ENCODE data around the gene IRGQ. TPM values are rescaled to one million over a fixed set of nuclear protein-coding genes. Genes with fewer than 3 reads are reported as not detected.
"Not testable (repeated sequence)": the region's sequence is repeated elsewhere in the genome, so short reads cannot be mapped to it uniquely, and the experiment has no call there.

The IRGQ gene
- total RNA-seq, 1 experiment from 2014 or later: 38.1 TPM

DNA sequence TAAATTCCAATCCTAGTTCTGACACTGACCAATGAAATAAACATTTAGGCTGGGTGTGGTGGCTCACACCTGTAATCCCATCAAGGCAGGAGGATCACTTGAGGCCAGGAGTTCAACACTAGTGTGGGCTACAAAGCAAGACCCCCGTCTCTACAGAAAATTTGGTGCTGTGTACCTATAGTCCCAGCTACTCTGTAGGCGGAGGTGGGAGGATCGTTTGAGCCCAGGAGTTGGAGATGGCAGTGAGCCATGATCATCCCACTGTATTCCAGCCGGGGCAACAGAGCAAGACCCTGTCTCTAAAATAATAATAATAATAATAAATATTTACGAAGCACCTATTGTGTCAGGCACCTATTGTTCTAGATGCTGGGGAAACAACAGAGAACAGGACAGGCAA lies 6.7 kb downstream of the IRGQ start:
- ChIA-PET CTCF (interaction anchor here (1.0 to 2.3 kb wide), 4 partner anchors 34 to 143 kb away, joined by 3 to 10 read pairs (median 4); no protein-coding TSS in a partner anchor), POLR2A (no interaction called here)
- no peaks in the 10 kb centered on the region for H3K4me1 Mint-ChIP-seq

GRCh38 chr19:43587029-43587428 lies 8.9 kb downstream of the IRGQ start:
- H3K27ac Mint-ChIP-seq; H3K4me3 Mint-ChIP-seq; H3K27me3 Mint-ChIP-seq (ENCODE audit: low read depth); POLR2A ChIA-PET; DNase-seq (ENCODE audit: low spot score); ATAC-seq; H3K4me1 Mint-ChIP-seq; H3K9me3 Mint-ChIP-seq: not testable (repeated sequence)
- 0 out of 2 replicates have a peak, but pooled peaks have one; percentile 20 for TF ChIP-seq GABPB1 (CRISPR knock-in tag; IDR thresholded peaks at IDR 0.05)
- CTCF ChIA-PET: interaction anchor here (0.8 to 8.3 kb wide), 3 partner anchors 8 to 65 kb away, joined by 3 to 53 read pairs (median 3); partner anchors contain the start of genes IRGQ and ZNF576
- peaks cover 13% of the 10 kb centered on the region; the same call in 1 of the 2 replicates for H3K36me3 Mint-ChIP-seq

More for the DNA sequence above, 6.7 kb downstream of the IRGQ start:
- DNase-seq (ENCODE audit: low spot score): no peak
- Mint-ChIP-seq H3K9me3 (no peaks in the 10 kb centered on the region), H3K27me3 (ENCODE audit: low read depth) (no peaks in the 10 kb centered on the region), H3K36me3 (peaks cover 23% of the 10 kb centered on the region), H3K4me3 (no peak overlapping the region), H3K27ac (no peak overlapping the region)
- ATAC-seq: no peak
- TF ChIP-seq NFATC4 (CRISPR knock-in tag; IDR thresholded peaks at IDR 0.05) (no peak), CBFB (CRISPR knock-in tag; IDR thresholded peaks at IDR 0.05; ENCODE audit: low read depth) (no peak), USF2 (CRISPR knock-in tag; IDR thresholded peaks at IDR 0.05) (no peak), E2F5 (CRISPR knock-in tag; IDR thresholded peaks at IDR 0.05) (no peak), ZNF263 (CRISPR knock-in tag; IDR thresholded peaks at IDR 0.05; ENCODE audit: low read depth) (no peak), NR2C2 (CRISPR knock-in tag; IDR thresholded peaks at IDR 0.05) (no peak), TCF7 (CRISPR knock-in tag; IDR thresholded peaks at IDR 0.05; ENCODE audit: low read depth) (no peak), TEAD1 (CRISPR knock-in tag; IDR thresholded peaks at IDR 0.05) (no peak), MXD4 (CRISPR knock-in tag; IDR thresholded peaks at IDR 0.05; ENCODE audit: borderline replicate concordance) (no peak), MYBL2 (CRISPR knock-in tag; IDR thresholded peaks at IDR 0.05) (no peak), ZNF317 (CRISPR knock-in tag; IDR thresholded peaks at IDR 0.05; ENCODE audit: borderline replicate concordance, low read depth) (no peak), CREM (CRISPR knock-in tag; IDR thresholded peaks at IDR 0.05) (no peak), KAT7 (CRISPR knock-in tag; IDR thresholded peaks at IDR 0.05; ENCODE audit: borderline replicate concordance) (no peak), JUN (CRISPR knock-in tag; IDR thresholded peaks at IDR 0.05) (no peak), ESRRA (CRISPR knock-in tag; IDR thresholded peaks at IDR 0.05; ENCODE audit: borderline replicate concordance) (no peak), ZNF121 (CRISPR knock-in tag; IDR thresholded peaks at IDR 0.05) (no peak)
- TF ChIP-seq, protein P1, sequence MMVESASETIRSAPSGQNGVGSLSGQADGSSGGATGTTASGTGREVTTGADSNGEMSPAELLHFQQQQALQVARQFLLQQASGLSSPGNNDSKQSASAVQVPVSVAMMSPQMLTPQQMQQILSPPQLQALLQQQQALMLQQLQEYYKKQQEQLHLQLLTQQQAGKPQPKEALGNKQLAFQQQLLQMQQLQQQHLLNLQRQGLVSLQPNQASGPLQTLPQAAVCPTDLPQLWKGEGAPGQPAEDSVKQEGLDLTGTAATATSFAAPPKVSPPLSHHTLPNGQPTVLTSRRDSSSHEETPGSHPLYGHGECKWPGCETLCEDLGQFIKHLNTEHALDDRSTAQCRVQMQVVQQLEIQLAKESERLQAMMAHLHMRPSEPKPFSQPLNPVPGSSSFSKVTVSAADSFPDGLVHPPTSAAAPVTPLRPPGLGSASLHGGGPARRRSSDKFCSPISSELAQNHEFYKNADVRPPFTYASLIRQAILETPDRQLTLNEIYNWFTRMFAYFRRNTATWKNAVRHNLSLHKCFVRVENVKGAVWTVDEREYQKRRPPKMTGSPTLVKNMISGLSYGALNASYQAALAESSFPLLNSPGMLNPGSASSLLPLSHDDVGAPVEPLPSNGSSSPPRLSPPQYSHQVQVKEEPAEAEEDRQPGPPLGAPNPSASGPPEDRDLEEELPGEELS (CRISPR knock-in tag; IDR thresholded peaks at IDR 0.05): no peak
- TF ChIP-seq, protein P2, sequence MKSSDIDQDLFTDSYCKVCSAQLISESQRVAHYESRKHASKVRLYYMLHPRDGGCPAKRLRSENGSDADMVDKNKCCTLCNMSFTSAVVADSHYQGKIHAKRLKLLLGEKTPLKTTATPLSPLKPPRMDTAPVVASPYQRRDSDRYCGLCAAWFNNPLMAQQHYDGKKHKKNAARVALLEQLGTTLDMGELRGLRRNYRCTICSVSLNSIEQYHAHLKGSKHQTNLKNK (CRISPR knock-in tag; IDR thresholded peaks at IDR 0.05): no peak
- TF ChIP-seq, protein P3, sequence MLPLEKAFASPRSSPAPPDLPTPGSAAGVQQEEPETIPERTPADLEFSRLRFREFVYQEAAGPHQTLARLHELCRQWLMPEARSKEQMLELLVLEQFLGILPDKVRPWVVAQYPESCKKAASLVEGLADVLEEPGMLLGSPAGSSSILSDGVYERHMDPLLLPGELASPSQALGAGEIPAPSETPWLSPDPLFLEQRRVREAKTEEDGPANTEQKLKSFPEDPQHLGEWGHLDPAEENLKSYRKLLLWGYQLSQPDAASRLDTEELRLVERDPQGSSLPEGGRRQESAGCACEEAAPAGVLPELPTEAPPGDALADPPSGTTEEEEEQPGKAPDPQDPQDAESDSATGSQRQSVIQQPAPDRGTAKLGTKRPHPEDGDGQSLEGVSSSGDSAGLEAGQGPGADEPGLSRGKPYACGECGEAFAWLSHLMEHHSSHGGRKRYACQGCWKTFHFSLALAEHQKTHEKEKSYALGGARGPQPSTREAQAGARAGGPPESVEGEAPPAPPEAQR (CRISPR knock-in tag; IDR thresholded peaks at IDR 0.05): no peak
- TF ChIP-seq, protein P4, sequence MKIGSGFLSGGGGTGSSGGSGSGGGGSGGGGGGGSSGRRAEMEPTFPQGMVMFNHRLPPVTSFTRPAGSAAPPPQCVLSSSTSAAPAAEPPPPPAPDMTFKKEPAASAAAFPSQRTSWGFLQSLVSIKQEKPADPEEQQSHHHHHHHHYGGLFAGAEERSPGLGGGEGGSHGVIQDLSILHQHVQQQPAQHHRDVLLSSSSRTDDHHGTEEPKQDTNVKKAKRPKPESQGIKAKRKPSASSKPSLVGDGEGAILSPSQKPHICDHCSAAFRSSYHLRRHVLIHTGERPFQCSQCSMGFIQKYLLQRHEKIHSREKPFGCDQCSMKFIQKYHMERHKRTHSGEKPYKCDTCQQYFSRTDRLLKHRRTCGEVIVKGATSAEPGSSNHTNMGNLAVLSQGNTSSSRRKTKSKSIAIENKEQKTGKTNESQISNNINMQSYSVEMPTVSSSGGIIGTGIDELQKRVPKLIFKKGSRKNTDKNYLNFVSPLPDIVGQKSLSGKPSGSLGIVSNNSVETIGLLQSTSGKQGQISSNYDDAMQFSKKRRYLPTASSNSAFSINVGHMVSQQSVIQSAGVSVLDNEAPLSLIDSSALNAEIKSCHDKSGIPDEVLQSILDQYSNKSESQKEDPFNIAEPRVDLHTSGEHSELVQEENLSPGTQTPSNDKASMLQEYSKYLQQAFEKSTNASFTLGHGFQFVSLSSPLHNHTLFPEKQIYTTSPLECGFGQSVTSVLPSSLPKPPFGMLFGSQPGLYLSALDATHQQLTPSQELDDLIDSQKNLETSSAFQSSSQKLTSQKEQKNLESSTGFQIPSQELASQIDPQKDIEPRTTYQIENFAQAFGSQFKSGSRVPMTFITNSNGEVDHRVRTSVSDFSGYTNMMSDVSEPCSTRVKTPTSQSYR (CRISPR knock-in tag; IDR thresholded peaks at IDR 0.05): no peak

All from WTC11 (cell line).